Body of pancreas (tissue), 4 donors: ENCODE data around the gene OLFML3.
"Not testable (repeated sequence)": the region's sequence is repeated elsewhere in the genome, so short reads cannot be mapped to it uniquely, and the experiment has no call there.

Experiments used
- POLR2A ChIP-seq, 3 donors: fragments of 450-650 bp; IDR thresholded peaks; one replicate each; pipeline ENCODE4 v1.6.1; 2016; ENCODE audit warnings: antibody characterized with exemption in 3 of 3, mild to moderate bottlenecking in 2 of 3
- TF ChIP-seq, protein P1 (sequence below), 7 experiments: fragments of 450-650 bp in 4 of 7; fragments of 200-600 bp in 3 of 7; sonication (generic) in 3 of 7; IDR thresholded peaks; one replicate each; pipeline ENCODE4 v1.5.1; 2016 to 2019; ENCODE audit warnings: antibody characterized with exemption in 7 of 7

DNA sequence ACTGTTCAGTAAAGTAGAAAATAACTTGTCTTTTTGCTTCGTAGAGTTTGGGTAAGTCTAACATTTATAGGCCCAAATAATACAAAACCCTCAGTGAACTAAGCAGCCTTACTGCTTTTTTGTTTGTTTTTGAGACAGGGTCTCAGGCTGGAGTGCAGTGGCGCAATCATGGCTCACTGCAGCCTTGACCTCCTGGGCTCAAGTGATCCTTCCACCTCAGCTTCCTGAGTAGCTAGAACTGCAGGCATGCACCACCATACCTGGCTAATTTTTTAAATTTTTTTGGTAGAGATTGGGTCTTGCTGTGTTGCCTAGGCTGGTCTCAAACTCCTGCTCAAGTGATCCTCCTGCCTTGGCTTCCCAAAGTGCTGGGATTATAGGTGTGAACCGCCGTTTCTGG is 31.1 kb upstream of the OLFML3 start:
- TF ChIP-seq, protein P1, sequence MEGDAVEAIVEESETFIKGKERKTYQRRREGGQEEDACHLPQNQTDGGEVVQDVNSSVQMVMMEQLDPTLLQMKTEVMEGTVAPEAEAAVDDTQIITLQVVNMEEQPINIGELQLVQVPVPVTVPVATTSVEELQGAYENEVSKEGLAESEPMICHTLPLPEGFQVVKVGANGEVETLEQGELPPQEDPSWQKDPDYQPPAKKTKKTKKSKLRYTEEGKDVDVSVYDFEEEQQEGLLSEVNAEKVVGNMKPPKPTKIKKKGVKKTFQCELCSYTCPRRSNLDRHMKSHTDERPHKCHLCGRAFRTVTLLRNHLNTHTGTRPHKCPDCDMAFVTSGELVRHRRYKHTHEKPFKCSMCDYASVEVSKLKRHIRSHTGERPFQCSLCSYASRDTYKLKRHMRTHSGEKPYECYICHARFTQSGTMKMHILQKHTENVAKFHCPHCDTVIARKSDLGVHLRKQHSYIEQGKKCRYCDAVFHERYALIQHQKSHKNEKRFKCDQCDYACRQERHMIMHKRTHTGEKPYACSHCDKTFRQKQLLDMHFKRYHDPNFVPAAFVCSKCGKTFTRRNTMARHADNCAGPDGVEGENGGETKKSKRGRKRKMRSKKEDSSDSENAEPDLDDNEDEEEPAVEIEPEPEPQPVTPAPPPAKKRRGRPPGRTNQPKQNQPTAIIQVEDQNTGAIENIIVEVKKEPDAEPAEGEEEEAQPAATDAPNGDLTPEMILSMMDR (IDR thresholded peaks at IDR 0.05): not testable (repeated sequence)
- not testable (repeated sequence) for TF ChIP-seq POLR2A (IDR thresholded peaks at IDR 0.05)
